ENCODE data around the gene TM4SF1.

Gene TM4SF1

GRCh38 chr3:149377408-149378364, at the start of gene TM4SF1:
TM4SF1 (minus strand) TSS chr3:149377649; CDS start chr3:149377547, 102 bp downstream.
- no peak within 1 kb of the TSS for H3K4me3 ChIP-seq (ENCODE audit: low read depth, low read length)
- no peak for TF ChIP-seq CTCF (IDR thresholded peaks at IDR 0.05; ENCODE audit: borderline replicate concordance, insufficient read depth, low read depth, low read length)

GRCh38 chr3:149426325-149426724, 48.9 kb upstream of the TM4SF1 start:
- no peak for TF ChIP-seq CTCF (IDR thresholded peaks at IDR 0.05; ENCODE audit: borderline replicate concordance, insufficient read depth, low read depth, low read length)
- no peak overlapping the region for H3K4me3 ChIP-seq (ENCODE audit: low read depth, low read length)

DNA sequence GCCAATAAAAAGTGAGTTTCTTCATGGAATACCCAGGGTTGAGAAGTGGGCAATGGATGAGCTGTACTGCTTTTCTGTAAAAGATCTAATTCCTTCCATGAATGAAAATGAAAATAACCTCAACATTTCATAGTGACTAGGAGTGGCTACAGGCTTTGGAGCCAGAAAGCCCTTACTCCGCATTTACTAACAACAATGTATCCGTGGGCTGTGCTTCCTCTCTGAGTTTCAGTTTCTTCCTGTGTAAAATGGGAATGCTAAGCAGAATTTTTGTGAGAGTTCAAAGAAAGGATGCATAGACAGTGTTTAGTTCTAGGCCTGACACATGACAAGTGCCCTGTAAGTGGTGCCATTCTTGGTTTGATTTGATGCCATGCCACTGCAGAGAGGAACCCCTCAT, 47.5 kb upstream of the TM4SF1 start:
- no peak overlapping the region for H3K4me3 ChIP-seq (ENCODE audit: low read depth, low read length)

GRCh38 chr3:149421764-149422163, 44.3 kb upstream of the TM4SF1 start:
- no peak overlapping the region for H3K4me3 ChIP-seq (ENCODE audit: low read depth, low read length)
- TF ChIP-seq CTCF (IDR thresholded peaks at IDR 0.05; ENCODE audit: borderline replicate concordance, insufficient read depth, low read depth, low read length) = no peak

More for the DNA sequence above, 47.5 kb upstream of the TM4SF1 start:
- no peak for TF ChIP-seq CTCF (IDR thresholded peaks at IDR 0.05; ENCODE audit: borderline replicate concordance, insufficient read depth, low read depth, low read length)

DNA sequence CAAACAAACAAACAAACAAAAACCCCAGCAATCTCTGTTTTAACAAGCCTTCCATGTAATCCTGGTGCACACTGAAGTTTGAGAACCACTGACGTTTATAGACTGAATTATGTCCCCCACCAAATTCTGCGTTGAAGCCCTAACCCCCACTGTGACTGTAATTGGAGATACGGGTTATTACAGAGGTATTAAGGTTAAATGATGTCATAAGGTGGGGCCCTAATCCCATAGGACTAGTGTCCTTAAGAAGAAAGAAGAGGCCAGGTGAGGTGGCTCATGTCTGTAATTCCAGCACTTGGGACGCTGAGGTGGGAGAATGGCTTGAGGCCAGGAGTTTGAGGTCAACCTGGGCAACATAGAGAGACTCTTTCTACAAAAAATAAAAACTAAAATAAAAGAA, 42.4 kb upstream of the TM4SF1 start:
- TF ChIP-seq CTCF (IDR thresholded peaks at IDR 0.05; ENCODE audit: borderline replicate concordance, insufficient read depth, low read depth, low read length) = no peak
- H3K4me3 ChIP-seq (ENCODE audit: low read depth, low read length) = no peak overlapping the region

GRCh38 chr3:149417727-149418126, 40.3 kb upstream of the TM4SF1 start:
- TF ChIP-seq CTCF (IDR thresholded peaks at IDR 0.05; ENCODE audit: borderline replicate concordance, insufficient read depth, low read depth, low read length) = no peak
- no peak overlapping the region for H3K4me3 ChIP-seq (ENCODE audit: low read depth, low read length)

GRCh38 chr3:149417174-149417573, 39.7 kb upstream of the TM4SF1 start:
- no peak for TF ChIP-seq CTCF (IDR thresholded peaks at IDR 0.05; ENCODE audit: borderline replicate concordance, insufficient read depth, low read depth, low read length)
- H3K4me3 ChIP-seq (ENCODE audit: low read depth, low read length) = no peak overlapping the region
